A549 treated with RU486 at 1 μM for 4 hours (cell line): ENCODE measurements around the gene GCLC. TPM values are rescaled to one million over a fixed set of nuclear protein-coding genes. Genes with fewer than 3 reads are reported as not detected.

ENCODE experiments used
- total RNA-seq: library from RNA; stranded (reverse); fragments of 200-300 nt; extraction: Qiagen RNA extraction; gene quantifications from 5 replicates; pipeline ENCODE4 v1.2.3, GENCODE V29; 2022; ENCODE audit warnings: low read depth

The GCLC gene
- total RNA-seq = 96.0 to 159 TPM (median 109 TPM) in 5 replicates

GRCh38 chr6:53544470-53545308 lies at the start of gene GCLC:
Gene GCLC (minus strand): TSS chr6:53545101. CDS start chr6:53544645, 456 bp downstream.

Other genes with a start within 250 kb of the GCLC start
- 41.9 to 77.9 TPM (median 71.5 TPM) in 5 replicates for gene ELOVL5, start 196.2 kb downstream of the GCLC start, total RNA-seq
- 0.06 to 0.13 TPM (median 0.08 TPM) in 5 replicates for gene KLHL31, start 120.7 kb upstream of the GCLC start, total RNA-seq
- 4.7 to 6.4 TPM (median 6.0 TPM) in 5 replicates for gene LRRC1, start 249.9 kb upstream of the GCLC start, total RNA-seq